GM13977 (cell line): Measurements from ENCODE around the gene CNTD1.

Experiments
- DNase-seq: peaks from one replicate; pipeline ENCODE4 v3.0.0; 2012; ENCODE audit warnings: low spot score
- CTCF ChIP-seq: IDR thresholded peaks from 2 replicates; pipeline ENCODE4 v1.5.1; 2012; ENCODE audit warnings: mild to moderate bottlenecking, control low read depth; ENCODE audit not compliant: insufficient read depth; ENCODE audit errors: extremely low read depth, missing control alignments
- in situ Hi-C: fragments of 300-500 bp; cut with MboI; formaldehyde crosslinking; loops from one replicate; pipeline ENCODE4 v1.12.0; 2022; ENCODE audit warnings: low sequenced_read_pairs, low pct_unique_long_range_greater_than_20kb, mixed read lengths, inconsistent platforms; ENCODE audit not compliant: unreplicated experiment

The CNTD1 gene

DNA sequence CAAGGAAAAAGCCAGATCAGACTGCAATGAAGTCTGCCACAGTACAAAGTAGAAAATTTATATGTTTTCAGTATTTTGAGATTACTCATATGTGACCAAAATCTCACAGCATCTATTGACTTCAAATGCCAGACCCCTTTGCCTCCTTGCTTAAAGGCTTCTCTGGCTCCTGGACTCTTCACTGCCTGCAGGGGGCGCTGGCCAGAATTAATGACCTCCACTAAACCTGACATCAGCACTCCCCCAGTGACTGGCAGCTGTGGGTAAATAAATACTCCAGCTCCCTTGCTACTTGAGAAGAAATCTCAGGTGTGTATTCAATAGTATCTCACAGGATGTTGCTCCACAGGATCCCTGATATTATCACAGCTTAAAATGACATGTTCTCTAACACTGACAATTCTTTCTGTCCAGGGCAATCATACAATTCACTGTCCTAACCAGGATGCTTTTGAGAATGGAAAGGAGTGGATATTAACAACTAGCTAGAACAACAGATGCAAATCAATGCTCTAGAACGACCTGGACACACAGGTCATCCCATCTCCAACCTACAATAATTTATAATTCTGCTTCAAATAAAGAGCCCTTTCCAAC, 21.4 kb downstream of the CNTD1 start:
- peak; percentile 79 for TF ChIP-seq CTCF
- in situ Hi-C loops = no loop called here
- peak; percentile 61 for DNase-seq

DNA sequence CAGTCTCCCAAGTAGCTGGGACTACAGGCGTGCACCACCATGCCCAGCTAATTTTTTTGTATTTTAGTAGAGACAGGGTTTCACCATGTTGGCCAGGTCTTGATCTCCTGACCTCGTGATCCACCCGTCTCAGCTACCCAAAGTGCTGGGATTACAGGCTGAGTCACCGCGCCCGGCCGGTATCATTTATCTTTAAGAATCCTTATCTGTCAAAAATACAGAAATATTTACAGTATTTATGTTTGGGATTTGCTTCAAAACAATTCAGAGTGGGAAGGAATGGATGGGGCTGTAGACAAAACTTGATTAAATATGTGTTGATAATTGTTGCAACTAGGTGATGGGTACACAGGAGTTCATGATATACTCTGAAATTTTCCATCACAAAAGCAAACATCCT, 22.5 kb downstream of the CNTD1 start:
- no peak for DNase-seq
- no peak for TF ChIP-seq CTCF
- in situ Hi-C loops = no loop called here

GRCh38 chr17:42827472-42827871, 28.8 kb downstream of the CNTD1 start:
- no peak for DNase-seq
- in situ Hi-C loops = no loop called here
- no peak for TF ChIP-seq CTCF

DNA sequence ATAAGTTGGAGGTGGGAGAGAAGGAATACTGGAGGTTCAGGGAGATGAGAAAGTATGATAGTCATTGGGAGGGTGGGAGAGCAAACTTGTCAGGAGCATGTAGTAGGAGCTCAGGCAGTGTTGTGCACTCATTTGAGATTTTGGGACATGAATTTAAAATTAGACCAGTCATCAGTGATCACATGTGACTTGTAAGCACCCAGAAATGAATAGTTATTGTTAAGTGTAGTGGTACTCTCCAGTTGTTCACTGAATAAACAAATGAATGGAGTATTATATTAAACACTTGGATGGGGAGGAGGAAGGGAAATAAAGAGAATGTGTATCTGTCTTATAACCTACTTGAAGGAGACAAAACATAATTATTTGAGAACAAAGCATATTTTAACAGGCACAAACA, 32.3 kb downstream of the CNTD1 start:
- no peak for TF ChIP-seq CTCF
- DNase-seq = no peak
- in situ Hi-C loops = no loop called here

DNA sequence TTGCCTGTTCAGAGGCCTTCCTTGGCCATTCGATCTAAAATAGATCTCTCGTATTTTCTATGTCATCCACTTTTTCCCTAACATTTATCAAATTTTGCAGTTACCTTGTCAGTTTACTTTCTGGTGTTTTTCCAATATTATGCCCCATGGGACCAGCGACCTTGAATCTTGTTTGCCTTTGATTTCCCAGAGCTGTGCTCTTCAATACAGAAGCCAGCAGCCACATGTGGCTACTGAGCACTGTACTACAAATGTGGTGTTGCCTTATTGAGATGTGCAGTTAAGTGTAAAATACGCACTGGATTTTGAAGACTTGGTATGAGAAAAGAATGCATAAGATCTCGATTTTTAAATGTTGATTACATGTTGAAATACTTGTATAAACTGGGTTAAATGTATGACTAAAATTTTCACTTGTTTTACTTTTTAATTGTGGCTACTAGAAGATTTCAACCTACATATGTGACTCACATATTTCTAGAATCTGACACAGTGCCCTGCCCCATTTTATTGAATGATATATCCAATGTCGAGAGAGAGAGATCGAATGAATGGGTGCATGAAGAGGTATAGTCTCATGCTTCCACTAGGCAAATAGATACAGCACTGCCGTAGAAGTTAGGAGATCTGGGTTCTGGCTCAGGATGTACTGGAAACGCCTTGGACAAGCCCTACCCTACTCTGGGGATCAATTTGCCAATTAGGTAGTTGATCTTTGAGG, 33.7 kb downstream of the CNTD1 start:
- in situ Hi-C loops = no loop called here
- no peak for DNase-seq

More for the DNA sequence above, 33.7 kb downstream of the CNTD1 start:
- TF ChIP-seq CTCF = no peak
